ENCODE results near the gene COL26A1.

COL26A1 gene

GRCh38 chr7:101580596-101580995 is 217.9 kb downstream of the COL26A1 start:
- no peak for DNase-seq

DNA sequence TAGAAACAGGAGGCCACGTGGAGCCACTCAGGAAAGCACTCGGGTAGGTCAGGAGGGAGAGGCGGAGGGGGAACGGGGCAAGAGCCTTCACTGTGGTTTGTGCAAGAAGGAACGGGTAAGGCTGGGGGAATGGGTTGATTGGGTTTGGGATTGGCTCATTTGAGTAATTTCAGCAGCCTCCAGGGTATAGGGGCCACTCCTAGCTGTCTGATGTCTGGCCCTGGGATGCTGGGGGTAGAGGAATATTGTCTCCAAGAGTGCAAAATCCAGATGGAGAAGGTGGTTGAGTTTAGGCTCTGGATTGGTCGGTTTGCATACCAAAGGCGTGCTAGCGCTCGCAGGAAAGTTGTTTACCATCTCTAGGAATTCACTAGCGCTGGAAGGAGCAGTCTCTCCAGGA is 219.2 kb downstream of the COL26A1 start:
- DNase-seq = no peak

GRCh38 chr7:101582971-101583370 is 220.3 kb downstream of the COL26A1 start:
- DNase-seq = no peak

- no peak for DNase-seq
These were observed 223.6 kb downstream of the COL26A1 start for GRCh38 chr7:101586078-101586905.

DNA sequence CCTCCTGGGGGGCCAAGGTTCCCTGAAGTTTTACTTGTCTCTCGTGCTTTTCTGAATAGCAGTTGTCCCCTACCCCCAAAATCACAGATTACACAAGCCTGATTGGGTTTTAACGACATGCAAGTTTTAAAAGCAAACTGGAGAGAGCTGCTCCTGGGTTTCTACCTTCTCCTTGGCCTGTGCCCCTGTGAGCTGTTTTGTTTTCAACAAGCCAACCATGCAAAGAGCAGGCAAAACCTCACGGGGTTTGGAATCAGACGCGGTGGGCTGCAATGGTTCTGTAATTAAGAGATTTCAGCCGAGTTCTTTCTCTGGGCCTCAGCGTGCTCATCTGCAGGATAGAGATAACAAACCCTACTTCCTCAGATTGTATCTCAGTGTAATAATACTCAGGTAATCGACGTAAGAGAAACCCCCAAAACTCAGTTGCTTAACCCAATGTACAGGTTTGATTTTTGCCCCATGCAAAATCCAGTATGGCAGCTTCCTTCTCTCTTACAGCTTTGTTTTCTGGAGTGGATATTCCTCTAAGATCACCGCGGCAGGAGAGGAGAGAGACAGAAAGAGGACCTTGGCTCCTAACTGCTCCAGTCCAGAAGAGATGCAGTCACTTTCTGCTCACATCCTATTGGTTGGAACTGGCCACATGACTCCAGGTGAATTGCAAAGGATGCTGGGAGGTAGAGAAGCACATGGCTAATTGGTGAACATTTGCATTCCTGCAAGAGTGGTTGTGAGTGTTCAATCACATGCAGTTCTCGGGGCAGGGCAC is 224.4 kb downstream of the COL26A1 start:
- DNase-seq = no peak

DNA sequence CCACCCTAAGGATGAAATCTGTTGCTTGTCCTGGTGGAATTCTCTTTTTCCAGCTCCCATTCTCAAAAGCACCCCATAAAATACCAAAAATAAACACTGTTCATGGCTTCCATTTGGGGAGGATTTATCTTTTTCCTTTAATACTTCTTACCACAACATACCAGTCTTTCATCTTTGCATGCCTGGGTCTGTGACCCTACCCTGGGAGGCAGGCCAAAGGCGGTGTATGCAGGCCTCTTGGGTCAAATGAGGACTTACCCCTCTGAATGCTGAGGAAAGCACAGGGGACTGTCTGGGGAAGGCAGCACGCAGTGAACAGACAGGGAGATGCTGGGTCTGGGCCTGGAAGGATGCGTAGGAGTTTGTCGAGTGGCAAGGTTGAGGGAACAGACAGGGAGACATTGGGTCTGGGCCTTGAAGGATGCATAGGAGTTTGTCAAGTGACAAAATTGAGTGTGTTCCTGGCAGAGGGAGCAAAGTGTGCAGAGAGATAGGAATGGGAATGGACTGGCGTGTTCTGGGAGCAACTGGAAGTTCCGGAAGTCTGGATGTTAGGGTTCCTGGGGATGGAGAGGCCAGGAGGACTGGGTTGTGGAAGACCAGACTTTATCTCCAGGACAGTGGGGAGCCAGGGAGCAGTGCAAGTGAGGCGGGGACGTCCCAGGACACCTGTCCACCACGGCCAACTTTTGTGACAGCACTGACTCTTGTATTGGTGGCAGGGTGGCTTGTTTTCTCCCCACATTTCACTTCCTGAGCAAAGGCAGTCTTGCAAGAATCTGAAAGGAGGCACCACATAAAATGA is 225.7 kb downstream of the COL26A1 start:
- no peak for DNase-seq

- no peak for DNase-seq
These were observed 226.4 kb downstream of the COL26A1 start for GRCh38 chr7:101589052-101589451.

GRCh38 chr7:101589976-101590662 is 227.4 kb downstream of the COL26A1 start:
- no peak for DNase-seq

DNA sequence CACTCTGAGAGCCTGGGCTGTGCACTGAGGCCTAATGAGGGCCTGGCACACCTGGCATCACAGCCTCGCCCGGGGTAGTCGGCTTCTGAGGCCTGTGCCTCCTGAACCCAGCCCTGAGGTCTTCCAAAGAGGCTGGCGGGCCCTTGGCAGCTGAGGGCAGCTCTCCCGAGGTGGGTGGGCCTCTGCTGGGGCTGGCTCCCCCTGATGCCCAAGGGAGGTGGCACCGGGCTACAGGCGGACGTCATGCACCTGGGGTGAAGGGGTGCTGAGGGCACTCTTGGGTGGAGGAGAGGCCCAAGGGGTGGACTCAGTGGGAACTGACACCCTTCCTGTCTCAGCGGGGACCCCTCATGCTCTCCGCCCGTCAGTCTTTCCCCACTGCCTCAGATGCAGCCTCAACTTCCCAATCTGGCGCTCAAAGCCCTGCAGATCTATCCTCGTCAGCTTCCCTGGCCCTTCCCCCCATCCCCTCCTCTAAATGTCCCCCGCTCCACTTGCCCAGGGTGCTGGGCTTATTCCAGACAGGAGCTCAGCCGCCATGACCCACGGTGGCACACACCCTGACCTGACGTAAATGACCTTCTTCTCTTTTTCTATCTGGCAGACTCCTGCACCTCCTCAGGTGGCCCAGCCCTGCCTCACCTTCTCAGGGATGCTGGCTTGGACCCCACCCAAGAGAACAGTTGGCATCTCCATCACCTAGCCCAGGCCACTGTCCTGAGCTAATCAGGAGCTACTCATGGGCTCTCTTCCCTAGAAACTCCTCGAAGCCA is 228.2 kb downstream of the COL26A1 start:
- DNase-seq = no peak

GRCh38 chr7:101591504-101591903 is 228.8 kb downstream of the COL26A1 start:
- no peak for DNase-seq

DNA sequence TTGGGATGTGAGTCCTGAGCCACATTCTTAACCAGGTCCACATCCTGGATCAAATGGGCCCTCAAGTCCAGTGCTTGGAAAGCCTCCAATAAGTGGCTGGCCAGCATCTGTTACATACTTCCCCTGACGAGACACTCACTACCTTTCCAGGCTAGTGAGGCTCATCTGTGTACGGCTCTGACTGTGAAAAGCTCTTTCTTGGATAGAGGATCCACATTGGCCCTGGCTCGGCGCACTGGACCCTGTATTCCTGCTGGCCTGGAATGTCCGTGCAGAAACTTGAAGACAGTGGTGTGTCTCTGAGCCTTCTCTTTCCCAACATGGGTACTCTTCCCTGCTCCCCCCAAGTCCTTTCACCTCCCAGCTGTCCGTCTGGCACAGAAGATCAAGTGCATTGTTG is 230.9 kb downstream of the COL26A1 start:
- DNase-seq = no peak

DNA sequence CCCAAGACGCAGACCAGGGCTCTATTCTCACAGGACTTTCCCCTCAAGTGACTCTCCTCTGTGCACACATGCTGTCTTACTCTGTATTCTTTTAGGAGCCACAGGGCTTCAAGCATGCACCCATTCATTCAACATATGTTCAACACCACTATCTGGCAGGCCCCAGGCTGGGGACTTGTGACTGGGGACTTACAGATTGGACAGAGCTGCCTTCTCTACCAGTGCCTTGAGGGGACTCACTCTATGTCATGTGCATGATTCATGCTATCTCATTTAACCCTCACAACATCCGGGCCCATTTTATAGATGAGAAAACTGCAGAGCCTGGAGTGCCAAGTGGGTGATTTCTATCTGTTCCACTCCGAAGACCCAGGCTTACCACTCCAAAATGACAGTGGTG is 232.1 kb downstream of the COL26A1 start:
- DNase-seq = no peak

DNA sequence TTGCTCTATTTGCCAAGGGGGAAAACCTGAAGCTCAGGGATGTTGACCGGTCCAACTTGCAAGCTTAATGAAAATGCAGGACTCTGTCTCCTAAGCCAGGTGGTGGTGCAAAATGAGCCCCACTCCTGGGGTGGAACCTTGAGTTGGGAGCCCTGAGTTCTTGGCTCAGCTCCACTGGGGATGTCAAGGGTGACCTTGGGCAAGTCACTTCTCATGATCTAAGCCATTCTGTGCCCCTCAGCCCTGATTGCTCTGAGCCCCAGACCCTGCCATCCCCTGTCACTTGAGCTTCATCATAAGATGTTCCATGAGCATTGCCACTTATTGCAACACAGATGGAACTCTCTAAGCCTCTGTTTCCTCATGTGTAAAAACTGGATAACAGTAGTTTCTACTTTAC is 232.6 kb downstream of the COL26A1 start:
- no peak for DNase-seq

DNA sequence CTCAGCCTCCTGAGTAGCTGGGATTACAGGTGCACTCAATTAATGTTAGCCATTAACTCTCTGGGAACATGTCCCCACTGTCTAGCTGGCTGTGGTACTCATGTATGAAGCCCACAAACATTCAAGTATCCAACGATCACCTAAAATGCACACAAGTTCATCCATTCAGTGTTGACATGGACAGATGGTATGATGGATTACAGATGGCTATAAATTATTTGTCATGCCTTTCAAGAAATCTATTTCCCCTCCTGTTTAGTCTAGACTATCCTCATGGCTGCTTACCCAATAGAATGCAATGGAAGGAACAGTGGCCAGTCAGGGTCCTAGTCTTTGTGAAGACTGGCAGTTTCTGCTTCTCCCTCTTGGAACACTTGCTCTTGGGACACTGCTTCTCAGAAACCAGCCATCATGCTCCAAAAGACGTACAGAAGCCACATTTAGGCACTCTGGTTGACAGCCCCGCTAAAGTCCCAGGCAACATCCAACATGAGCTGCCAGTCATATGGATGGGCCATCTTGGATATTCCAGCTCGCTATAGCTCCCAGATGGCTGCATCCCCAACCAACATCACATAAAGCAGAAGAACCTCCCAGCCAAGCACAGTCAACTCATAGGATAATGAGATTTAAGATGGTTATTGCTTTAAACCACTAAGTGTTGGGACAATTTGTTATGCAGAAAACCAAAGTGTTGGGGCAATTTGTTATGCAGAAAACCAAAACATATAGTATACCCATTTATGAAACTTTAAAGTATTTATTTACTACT is 233.3 kb downstream of the COL26A1 start:
- DNase-seq = no peak

- DNase-seq = no peak
These were observed 234.2 kb downstream of the COL26A1 start for GRCh38 chr7:101596898-101597297.

DNA sequence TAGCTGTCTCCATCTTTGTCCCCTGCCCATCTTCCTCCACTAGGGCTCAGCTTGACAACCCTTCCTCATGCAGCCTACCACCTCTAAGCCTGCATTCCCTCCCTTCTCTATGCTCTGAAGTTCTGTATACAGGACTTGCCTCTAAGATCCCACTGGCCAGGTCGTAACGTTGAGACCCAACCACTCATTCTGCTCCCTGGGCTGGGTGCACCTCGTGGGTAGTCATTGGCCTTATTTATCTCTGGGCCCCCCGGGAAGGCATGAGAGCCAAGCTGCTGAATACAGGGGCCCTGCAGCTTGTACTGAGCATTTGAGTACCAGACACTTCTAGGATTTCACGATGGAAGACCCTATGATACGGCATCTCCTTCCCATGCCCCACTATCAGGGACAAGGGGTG is 235.3 kb downstream of the COL26A1 start:
- no peak for DNase-seq

GRCh38 chr7:101598422-101598985 is 235.8 kb downstream of the COL26A1 start:
- no peak for DNase-seq

GRCh38 chr7:101598986-101599771 is 236.5 kb downstream of the COL26A1 start:
- no peak for DNase-seq

DNA sequence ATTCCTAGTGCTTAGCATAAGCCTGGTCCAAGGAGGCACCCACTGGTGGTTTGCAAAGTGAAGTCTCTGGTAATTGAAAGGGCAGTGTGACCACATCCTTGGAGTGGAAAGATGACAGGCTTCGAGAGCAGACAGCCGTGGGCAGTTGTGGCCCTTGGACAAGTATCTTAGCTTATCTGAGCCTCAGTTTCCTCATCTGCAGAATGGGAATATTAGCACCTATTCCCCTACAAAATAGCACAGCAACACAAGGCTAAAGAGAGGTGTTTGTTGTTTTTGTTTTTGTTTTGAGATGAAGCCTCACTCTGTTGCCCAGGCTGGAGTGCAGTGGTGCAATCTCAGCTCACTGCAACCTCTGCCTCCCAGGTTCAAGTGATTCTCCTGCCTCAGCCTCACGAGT is 237.1 kb downstream of the COL26A1 start:
- DNase-seq = no peak

DNA sequence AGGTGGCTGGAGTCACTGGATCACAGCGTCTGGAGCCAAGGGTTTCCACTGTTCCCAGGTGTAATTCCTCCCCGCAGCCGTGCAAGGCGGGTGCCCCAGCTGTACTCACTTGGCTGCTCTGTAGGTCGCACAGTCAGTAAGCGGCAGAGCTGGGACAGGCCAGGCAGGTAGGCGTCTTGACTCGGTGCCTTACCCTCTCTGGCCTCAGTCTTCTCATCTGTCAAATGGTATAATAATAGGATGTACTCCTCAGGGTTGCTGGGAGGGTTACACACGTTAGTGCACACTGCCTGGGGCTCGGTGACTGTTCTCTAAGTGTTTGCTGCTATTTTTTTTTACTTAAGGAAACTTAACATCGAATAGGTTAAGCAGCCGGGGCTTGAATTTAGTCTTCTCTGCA is 239.4 kb downstream of the COL26A1 start:
- no peak for DNase-seq

Data from T-helper 2 cell (primary cell).